Measurements from ENCODE around the gene TRAPPC12. TPM values are rescaled to one million over a fixed set of nuclear protein-coding genes. Genes with fewer than 3 reads are reported as not detected.

TRAPPC12 gene
- total RNA-seq, 4 donors from 2014 or later = 93.0 to 198 (median 108) TPM

- Histone ChIP-seq H3K27me3 (no peaks in the 10 kb centered on the region), H3K9me3 (no peaks in the 10 kb centered on the region), H3K27ac (peak overlapping the region; percentile 85 to 89 (median 86)), H3K36me3 (no peaks in the 10 kb centered on the region), H3K4me3 (replicated peaks in 1 of 3) (no peak overlapping the region), H3K4me1 (peaks cover 43 to 77% of the 10 kb centered on the region in 2 donors)
- peak; percentile 30 to 40 for DNase-seq
- 79 to 86% methylated on average over 11 of the region's 11 CpGs for WGBS, 2 donors
- intact Hi-C loops (cut with DNase I) = no loop called here
- TF ChIP-seq POLR2A (IDR thresholded peaks at IDR 0.05) = no peak
- no peak for TF ChIP-seq CTCF (IDR thresholded peaks at IDR 0.05)
Observed at GRCh38 chr2:3449936-3450335, 70.4 kb downstream of the TRAPPC12 start.

GRCh38 chr2:3450385-3451010, 71.0 kb downstream of the TRAPPC12 start:
- DNase-seq = peak; percentile 83 to 92
- Histone ChIP-seq H3K9me3 (no peaks in the 10 kb centered on the region), H3K27me3 (no peaks in the 10 kb centered on the region), H3K4me1 (peaks cover 42 to 73% of the 10 kb centered on the region in 2 donors), H3K27ac (peak overlapping the region; percentile 85 to 89 (median 86)), H3K4me3 (replicated peaks in 1 of 3) (no peak overlapping the region), H3K36me3 (no peaks in the 10 kb centered on the region)
- peak in 1 of 2 donors; percentile 12 for TF ChIP-seq POLR2A (IDR thresholded peaks at IDR 0.05)
- no peak for TF ChIP-seq CTCF (IDR thresholded peaks at IDR 0.05)
- 19 to 20% methylated on average over 11 to 15 of the region's 16 CpGs for WGBS, 2 donors
- intact Hi-C loops (cut with DNase I) = no loop called here

GRCh38 chr2:3451169-3451568, 71.7 kb downstream of the TRAPPC12 start:
- Histone ChIP-seq H3K27me3 (no peaks in the 10 kb centered on the region), H3K36me3 (no peaks in the 10 kb centered on the region), H3K27ac (peak overlapping the region; percentile 85 to 89 (median 86)), H3K4me3 (replicated peaks in 1 of 3) (no peak overlapping the region), H3K9me3 (no peaks in the 10 kb centered on the region), H3K4me1 (peaks cover 39 to 66% of the 10 kb centered on the region in 2 donors)
- WGBS, 2 donors = 84 to 93% methylated on average over 4 of the region's 4 CpGs
- DNase-seq = no peak
- intact Hi-C loops (cut with DNase I) = no loop called here
- TF ChIP-seq CTCF (IDR thresholded peaks at IDR 0.05) (no peak), POLR2A (IDR thresholded peaks at IDR 0.05) (no peak)

- intact Hi-C loops (cut with DNase I) = no loop called here
- peaks cover 39 to 58% of the 10 kb centered on the region in 2 donors for H3K4me1 ChIP-seq
Observed at GRCh38 chr2:3451926-3452671, 72.6 kb downstream of the TRAPPC12 start.

More at GRCh38 chr2:3451926-3452671, 72.6 kb downstream of the TRAPPC12 start:
- H3K27ac ChIP-seq = peak overlapping the region; percentile 85 to 89 (median 86)
- H3K27me3 ChIP-seq = no peaks in the 10 kb centered on the region
- DNase-seq = peak; percentile 94 to 95
- H3K9me3 ChIP-seq = no peaks in the 10 kb centered on the region
- WGBS, 2 donors = 51 to 85% methylated on average over 10 to 17 of the region's 17 CpGs
- no peaks in the 10 kb centered on the region for H3K36me3 ChIP-seq
- peak in 1 of 2 donors; percentile 42 for TF ChIP-seq POLR2A (IDR thresholded peaks at IDR 0.05)
- peak in 4 of 6 experiments; percentile 5 to 51 (median 36) for TF ChIP-seq CTCF (IDR thresholded peaks at IDR 0.05)
- H3K4me3 ChIP-seq (replicated peaks in 1 of 3) = no peak overlapping the region

All from thyroid gland (tissue), 4 donors.